Retina (tissue), 1 donor: Measurements from ENCODE around the gene FBLN1.
"Not testable (repeated sequence)": the region's sequence is repeated elsewhere in the genome, so short reads cannot be mapped to it uniquely, and the experiment has no call there.

Experiments used
- DNase-seq: peaks from one replicate; pipeline ENCODE4 v3.0.0-alpha.2; 2016

FBLN1 gene

GRCh38 chr22:45549762-45550378 lies 47.2 kb downstream of the FBLN1 start:
- no peak for DNase-seq

GRCh38 chr22:45550416-45550815 lies 47.7 kb downstream of the FBLN1 start:
- DNase-seq, result no peak

GRCh38 chr22:45550891-45551290 lies 48.2 kb downstream of the FBLN1 start:
- no peak for DNase-seq

- DNase-seq, result no peak
These were observed 48.8 kb downstream of the FBLN1 start for GRCh38 chr22:45551310-45552016.

- no peak for DNase-seq
These were observed 49.3 kb downstream of the FBLN1 start for GRCh38 chr22:45552017-45552411.

- DNase-seq, result peak; percentile 56
These were observed 50.1 kb downstream of the FBLN1 start for GRCh38 chr22:45552580-45553350.

- DNase-seq, result peak; percentile 92
These were observed 50.8 kb downstream of the FBLN1 start for GRCh38 chr22:45553351-45554039.

- no peak for DNase-seq
These were observed 51.3 kb downstream of the FBLN1 start for GRCh38 chr22:45554040-45554406.

GRCh38 chr22:45554861-45555260 lies 52.2 kb downstream of the FBLN1 start:
- DNase-seq, result no peak

GRCh38 chr22:45557926-45558325 lies 55.2 kb downstream of the FBLN1 start:
- DNase-seq, result not testable (repeated sequence)

- DNase-seq, result not testable (repeated sequence)
These were observed 57.4 kb downstream of the FBLN1 start for GRCh38 chr22:45560092-45560491.

GRCh38 chr22:45560761-45561160 lies 58.1 kb downstream of the FBLN1 start:
- not testable (repeated sequence) for DNase-seq

- no peak for DNase-seq
These were observed 59.4 kb downstream of the FBLN1 start for GRCh38 chr22:45562102-45562501.

- DNase-seq, result no peak
These were observed 60.1 kb downstream of the FBLN1 start for GRCh38 chr22:45562537-45563361.

- no peak for DNase-seq
These were observed 60.8 kb downstream of the FBLN1 start for GRCh38 chr22:45563362-45564040.

- no peak for DNase-seq
These were observed 61.8 kb downstream of the FBLN1 start for GRCh38 chr22:45564349-45565030.

GRCh38 chr22:45565171-45565570 lies 62.5 kb downstream of the FBLN1 start:
- no peak for DNase-seq

GRCh38 chr22:45565973-45566372 lies 63.3 kb downstream of the FBLN1 start:
- DNase-seq, result no peak

GRCh38 chr22:45568213-45568612 lies 65.5 kb downstream of the FBLN1 start:
- no peak for DNase-seq

- DNase-seq, result no peak
These were observed 68.4 kb downstream of the FBLN1 start for GRCh38 chr22:45571089-45571488.

GRCh38 chr22:45572444-45572843 lies 69.8 kb downstream of the FBLN1 start:
- no peak for DNase-seq
